Neural progenitor cell (in vitro differentiated cells): Measurements from ENCODE around the gene APOBEC3A. TPM values are rescaled to one million over a fixed set of nuclear protein-coding genes. Genes with fewer than 3 reads are reported as not detected.
A peak's percentile ranks its signal among the peaks of the same experiment; 100 is the strongest.

Experiments
- DNase-seq: peaks from one replicate; pipeline ENCODE4 v3.0.0-alpha.2; 2016; ENCODE audit warnings: low spot score
- H2AFZ ChIP-seq: fragments of 200-600 bp; sonication (generic); replicated peaks from 2 replicates; pipeline ENCODE4 v1.6.1; 2016; ENCODE audit warnings: antibody characterized with exemption
- H3F3A ChIP-seq: fragments of 200-600 bp; sonication (generic); 2 replicates; pipeline ENCODE4 v1.6.1; 2016; ENCODE audit warnings: antibody characterized with exemption, low read depth
- H3K27ac ChIP-seq: fragments of 200-600 bp; sonication (generic); 2 replicates; pipeline ENCODE4 v1.5.1; 2016; ENCODE audit warnings: mild to moderate bottlenecking
- H3K27me3 ChIP-seq: fragments of 200-600 bp; sonication (generic); 2 replicates; pipeline ENCODE4 v1.6.1; 2016; ENCODE audit warnings: mild to moderate bottlenecking, moderate library complexity
- H3K36me3 ChIP-seq: fragments of 200-600 bp; sonication (generic); 2 replicates; pipeline ENCODE4 v1.5.1; 2016
- H3K4me1 ChIP-seq: fragments of 200-600 bp; sonication (generic); 2 replicates; pipeline ENCODE4 v1.6.1; 2016; ENCODE audit warnings: mixed run types
- H3K4me2 ChIP-seq: fragments of 200-600 bp; sonication (generic); 2 replicates; pipeline ENCODE4 v1.6.1; 2016
- H3K4me3 ChIP-seq: fragments of 200-600 bp; sonication (generic); 2 replicates; pipeline ENCODE4 v1.5.1; 2016
- H3K79me2 ChIP-seq: fragments of 200-600 bp; sonication (generic); 2 replicates; pipeline ENCODE4 v1.6.1; 2016; ENCODE audit warnings: low read depth
- H3K9ac ChIP-seq: fragments of 200-600 bp; sonication (generic); 2 replicates; pipeline ENCODE4 v1.6.1; 2016
- H3K9me3 ChIP-seq: fragments of 200-600 bp; sonication (generic); 2 replicates; pipeline ENCODE4 v1.5.1; 2016; ENCODE audit warnings: low read depth
- H4K20me1 ChIP-seq: fragments of 200-600 bp; sonication (generic); 2 replicates; pipeline ENCODE4 v1.6.1; 2016; ENCODE audit warnings: low read depth
- H3K27ac Mint-ChIP-seq: 3 replicates; pipeline ENCODE4 v1.8.0; 2021; ENCODE audit warnings: mixed read lengths
- H3K27me3 Mint-ChIP-seq: 2 replicates; pipeline ENCODE4 v1.8.0; 2022; ENCODE audit warnings: low read depth, mild to moderate bottlenecking, inconsistent platforms, moderate library complexity, mixed read lengths; ENCODE audit not compliant: insufficient read depth
- H3K36me3 Mint-ChIP-seq: 3 replicates; pipeline ENCODE4 v1.8.0; 2021; ENCODE audit warnings: mixed read lengths
- H3K4me1 Mint-ChIP-seq: 3 replicates; pipeline ENCODE4 v1.8.0; 2021; ENCODE audit warnings: mixed read lengths
- H3K4me3 Mint-ChIP-seq: 3 replicates; pipeline ENCODE4 v1.8.0; 2021; ENCODE audit warnings: mild to moderate bottlenecking, moderate library complexity, mixed read lengths
- H3K9me3 Mint-ChIP-seq: 3 replicates; pipeline ENCODE4 v1.8.0; 2020; ENCODE audit warnings: mixed read lengths
- EZH2 ChIP-seq: fragments of 200-600 bp; sonication (generic); IDR thresholded peaks from 2 replicates; pipeline ENCODE4 v1.6.1; 2017; ENCODE audit warnings: antibody characterized with exemption, mild to moderate bottlenecking, moderate library complexity
- EZH2phosphoT487 ChIP-seq: fragments of 200-600 bp; sonication (generic); IDR thresholded peaks from 2 replicates; pipeline ENCODE4 v1.6.1; 2017; ENCODE audit warnings: antibody characterized with exemption
- total RNA-seq: library from RNA; depleted of rRNA; stranded (reverse); fragments of >200 nt; gene quantifications from 2 replicates; pipeline ENCODE4 v1.2.3, GENCODE V29; 2015; ENCODE audit warnings: low replicate concordance
- TF ChIP-seq, protein P1 (sequence below): fragments of 200-600 bp; sonication (generic); IDR thresholded peaks from 2 replicates; pipeline ENCODE4 v1.5.1; 2017; ENCODE audit warnings: antibody characterized with exemption, mild to moderate bottlenecking

The APOBEC3A gene
- total RNA-seq, 1 donor from 2014 or later, result not detected

DNA sequence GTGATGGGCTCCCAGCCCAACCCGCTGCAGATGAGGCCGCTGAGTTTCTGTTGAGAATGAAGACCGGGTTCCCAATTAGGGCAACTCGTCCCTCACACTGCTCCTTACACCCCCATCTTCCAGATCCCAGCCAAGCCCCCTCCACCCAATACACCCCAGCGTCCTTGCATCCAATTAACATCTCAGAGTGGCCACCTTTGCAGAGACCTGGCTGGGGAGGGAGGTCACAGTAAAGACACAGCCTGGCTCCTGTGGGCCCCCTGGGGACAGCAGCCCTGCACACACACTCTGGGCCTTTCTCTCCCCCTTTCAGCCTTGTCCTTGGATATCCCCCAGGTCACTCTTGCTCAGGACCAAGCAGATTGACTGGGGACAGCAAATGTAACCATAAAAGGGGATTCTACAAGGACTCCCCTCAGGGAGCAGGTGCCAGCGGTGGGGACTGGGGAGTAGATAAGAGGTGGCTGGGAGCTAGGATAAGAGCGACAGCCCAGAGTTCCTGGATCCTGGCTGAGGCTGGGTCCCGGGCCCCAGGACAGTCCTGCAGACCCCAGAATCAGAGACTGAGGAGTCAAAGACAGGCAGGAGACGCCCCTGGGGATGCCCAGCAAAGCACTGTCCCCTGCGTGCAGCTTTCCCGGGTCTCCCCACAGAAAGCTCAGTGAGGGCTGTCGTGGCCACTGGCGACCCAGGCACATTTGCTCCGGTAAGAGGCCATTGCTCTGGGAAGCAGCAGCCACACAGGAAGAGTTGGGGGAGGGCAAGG, 8.4 kb downstream of the APOBEC3A start:
- H3K36me3 Mint-ChIP-seq, result no peaks in the 10 kb centered on the region
- no peak overlapping the region for H2AFZ ChIP-seq
- H3K36me3 ChIP-seq, result no peaks in the 10 kb centered on the region
- H3K27me3 Mint-ChIP-seq, result peaks cover 9% of the 10 kb centered on the region
- DNase-seq, result no peak
- H3K9me3 ChIP-seq, result no peaks in the 10 kb centered on the region
- no peaks in the 10 kb centered on the region for H3K79me2 ChIP-seq
- H3K9ac ChIP-seq, result no peak overlapping the region
- TF ChIP-seq, protein P1, sequence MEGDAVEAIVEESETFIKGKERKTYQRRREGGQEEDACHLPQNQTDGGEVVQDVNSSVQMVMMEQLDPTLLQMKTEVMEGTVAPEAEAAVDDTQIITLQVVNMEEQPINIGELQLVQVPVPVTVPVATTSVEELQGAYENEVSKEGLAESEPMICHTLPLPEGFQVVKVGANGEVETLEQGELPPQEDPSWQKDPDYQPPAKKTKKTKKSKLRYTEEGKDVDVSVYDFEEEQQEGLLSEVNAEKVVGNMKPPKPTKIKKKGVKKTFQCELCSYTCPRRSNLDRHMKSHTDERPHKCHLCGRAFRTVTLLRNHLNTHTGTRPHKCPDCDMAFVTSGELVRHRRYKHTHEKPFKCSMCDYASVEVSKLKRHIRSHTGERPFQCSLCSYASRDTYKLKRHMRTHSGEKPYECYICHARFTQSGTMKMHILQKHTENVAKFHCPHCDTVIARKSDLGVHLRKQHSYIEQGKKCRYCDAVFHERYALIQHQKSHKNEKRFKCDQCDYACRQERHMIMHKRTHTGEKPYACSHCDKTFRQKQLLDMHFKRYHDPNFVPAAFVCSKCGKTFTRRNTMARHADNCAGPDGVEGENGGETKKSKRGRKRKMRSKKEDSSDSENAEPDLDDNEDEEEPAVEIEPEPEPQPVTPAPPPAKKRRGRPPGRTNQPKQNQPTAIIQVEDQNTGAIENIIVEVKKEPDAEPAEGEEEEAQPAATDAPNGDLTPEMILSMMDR, result no peak
- TF ChIP-seq EZH2phosphoT487 (no peak), EZH2 (no peak)
- H3K27me3 ChIP-seq, result no peaks in the 10 kb centered on the region
- no peak overlapping the region for H3K4me3 ChIP-seq
- H3K27ac Mint-ChIP-seq, result peak overlapping the region; percentile 22
- H3K27ac ChIP-seq, result no peak overlapping the region
- H3K9me3 Mint-ChIP-seq, result no peaks in the 10 kb centered on the region
- H4K20me1 ChIP-seq, result no peaks in the 10 kb centered on the region
- H3K4me1 Mint-ChIP-seq, result peaks cover 13% of the 10 kb centered on the region
- no peaks in the 10 kb centered on the region for H3K4me1 ChIP-seq
- H3F3A ChIP-seq, result no peaks in the 10 kb centered on the region
- no peak overlapping the region for H3K4me3 Mint-ChIP-seq
- no peak overlapping the region for H3K4me2 ChIP-seq

DNA sequence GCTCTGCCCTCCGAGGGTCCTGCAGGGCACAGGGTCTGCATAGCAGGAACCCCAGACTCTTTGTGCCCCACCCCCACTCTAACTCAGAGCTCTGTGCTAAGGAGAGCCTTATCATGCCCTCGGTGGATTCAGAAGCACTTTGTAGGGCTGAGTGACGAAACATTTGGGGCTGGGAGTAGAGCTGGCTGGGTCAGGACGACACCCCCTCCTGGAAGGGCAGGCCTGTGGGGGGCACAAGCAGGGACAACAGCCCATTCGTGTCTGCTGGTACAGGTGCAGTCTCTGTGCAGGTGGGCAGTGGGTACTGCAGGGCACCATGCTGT, 8.9 kb downstream of the APOBEC3A start:
- no peak overlapping the region for H3K27ac ChIP-seq
- H3K36me3 Mint-ChIP-seq, result no peaks in the 10 kb centered on the region
- H3K4me3 ChIP-seq, result no peak overlapping the region

DNA sequence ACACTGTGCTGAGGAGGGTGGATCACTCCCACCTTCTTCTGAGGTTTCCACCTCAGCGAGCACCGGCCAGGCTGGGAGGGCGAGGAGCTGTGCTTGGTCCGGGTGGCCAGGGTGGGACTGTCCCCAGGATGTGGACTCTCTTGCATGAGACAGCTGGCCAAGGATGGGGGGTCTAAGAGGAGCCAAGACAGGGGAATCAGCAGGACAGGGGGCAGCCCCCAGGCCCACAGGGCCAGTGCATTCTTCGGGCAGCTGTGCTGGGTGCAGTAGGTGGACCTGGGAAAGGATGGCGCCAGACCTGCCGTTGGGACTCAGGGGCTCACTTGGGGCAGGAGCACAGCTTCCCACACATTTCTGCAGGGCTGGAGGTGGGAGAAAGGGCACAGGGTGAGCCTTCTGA, 9.5 kb downstream of the APOBEC3A start:
- Mint-ChIP-seq H3K27me3 (peaks cover 15% of the 10 kb centered on the region), H3K4me1 (peaks cover 13% of the 10 kb centered on the region), H3K27ac (no peak overlapping the region), H3K4me3 (no peak overlapping the region), H3K36me3 (no peaks in the 10 kb centered on the region), H3K9me3 (no peaks in the 10 kb centered on the region)
- Histone ChIP-seq H3K4me3 (no peak overlapping the region), H3K9me3 (no peaks in the 10 kb centered on the region), H3K27ac (no peak overlapping the region), H2AFZ (no peak overlapping the region), H3K4me1 (no peaks in the 10 kb centered on the region), H3K79me2 (no peaks in the 10 kb centered on the region), H3F3A (no peaks in the 10 kb centered on the region), H3K36me3 (no peaks in the 10 kb centered on the region), H3K27me3 (no peaks in the 10 kb centered on the region), H4K20me1 (no peaks in the 10 kb centered on the region), H3K4me2 (no peak overlapping the region), H3K9ac (no peak overlapping the region)
- DNase-seq, result no peak
- TF ChIP-seq EZH2 (no peak), EZH2phosphoT487 (no peak)
- TF ChIP-seq, protein P1, result no peak

More for the DNA sequence above, 8.9 kb downstream of the APOBEC3A start:
- no peak overlapping the region for H3K4me3 Mint-ChIP-seq
- Histone ChIP-seq H2AFZ (no peak overlapping the region), H3F3A (no peaks in the 10 kb centered on the region), H3K79me2 (no peaks in the 10 kb centered on the region), H3K9me3 (no peaks in the 10 kb centered on the region), H3K36me3 (no peaks in the 10 kb centered on the region), H3K27me3 (no peaks in the 10 kb centered on the region), H3K4me2 (no peak overlapping the region), H4K20me1 (no peaks in the 10 kb centered on the region), H3K9ac (no peak overlapping the region), H3K4me1 (no peaks in the 10 kb centered on the region)
- H3K27ac Mint-ChIP-seq, result peak overlapping the region; percentile 46
- peaks cover 13% of the 10 kb centered on the region for H3K4me1 Mint-ChIP-seq
- no peak for DNase-seq
- H3K27me3 Mint-ChIP-seq, result peaks cover 11% of the 10 kb centered on the region
- H3K9me3 Mint-ChIP-seq, result no peaks in the 10 kb centered on the region
- TF ChIP-seq EZH2phosphoT487, result no peak
- TF ChIP-seq EZH2, result no peak
- TF ChIP-seq, protein P1, result no peak
